ENCODE results near the gene ART4. TPM values are rescaled to one million over a fixed set of nuclear protein-coding genes. Genes with fewer than 3 reads are reported as not detected.

Gene ART4
- total RNA-seq, 1 experiment from 2014 or later, result not detected

- no peaks in the 10 kb centered on the region for H3K27me3 ChIP-seq (ENCODE audit: insufficient read depth, low read length)
- no peaks in the 10 kb centered on the region for H4K20me1 ChIP-seq (ENCODE audit: insufficient read depth)
- H3K9me3 ChIP-seq (ENCODE audit: control insufficient read depth in 1 of 2, insufficient read depth in 1 of 2, low read depth in 1 of 2, low read length in 2 of 2), result no peaks in the 10 kb centered on the region
- peaks cover 59% of the 10 kb centered on the region for H3K79me2 ChIP-seq (ENCODE audit: insufficient read depth, low read length)
- H3K4me1 ChIP-seq (ENCODE audit: control insufficient read depth in 1 of 2, insufficient read depth in 2 of 2, low read length in 2 of 2), result peaks cover 6 to 15% of the 10 kb centered on the region in 2 experiments; a peak in 3 of 4 replicates
- CTCF ChIA-PET, result interaction anchor here (0.9 to 1.4 kb wide), 4 partner anchors 9 to 729 kb away, joined by 3 to 5 read pairs (median 4); no protein-coding TSS in a partner anchor
- peak within 1 kb of the TSS; percentile 75 for H3K4me2 ChIP-seq (ENCODE audit: low read length)
- H3K36me3 ChIP-seq (ENCODE audit: control insufficient read depth in 1 of 2, insufficient read depth in 2 of 2, low read length in 2 of 2), result peaks cover 12 to 14% of the 10 kb centered on the region in 2 experiments
- H3K27ac ChIP-seq (ENCODE audit: low read depth, low read length), result peak within 1 kb of the TSS; percentile 79
- H3K9ac ChIP-seq (ENCODE audit: low read length), result peak within 1 kb of the TSS; percentile 95
- TSS peak; percentile 60 for BruUV-seq (replicated peaks)
- DNase-seq (ENCODE audit: low read depth, low spot score) (peak; percentile 98), ATAC-seq (peak; percentile 99)
- RAD21 ChIA-PET (ENCODE audit: low non-redundant PET in 1 of 2, low total read pairs in 2 of 2, uncharacterized antibody in 2 of 2, unreplicated experiment in 2 of 2), result no interaction called here
- peak within 1 kb of the TSS; percentile 86 to 94 for H3K4me3 ChIP-seq (replicated peaks in 1 of 2; ENCODE audit: low read depth in 1 of 2, low read length in 2 of 2)
- H3K9me2 ChIP-seq (ENCODE audit: insufficient read depth), result no peaks in the 10 kb centered on the region
- intact Hi-C loops (cut with micrococcal nuclease), result no loop called here
- H2AFZ ChIP-seq (ENCODE audit: low read depth, low read length, poor library complexity, severe bottlenecking), result peak within 1 kb of the TSS; percentile 25
- POLR2A ChIA-PET, result interaction anchor here (1.5 to 2.2 kb wide), 5 partner anchors 8 to 198 kb away, joined by 4 to 13 read pairs (median 7); a partner anchor contains a TSS
- TF ChIP-seq ELF1 (IDR thresholded peaks at IDR 0.05; ENCODE audit: borderline replicate concordance, low read depth), result peak; percentile 7; the same call in 1 of the 2 replicates
- TF ChIP-seq MAX (IDR thresholded peaks at IDR 0.05), result peak; percentile 48
- TF ChIP-seq TCF7L2 (IDR thresholded peaks at IDR 0.05; ENCODE audit: borderline replicate concordance, extremely low read depth, insufficient read depth, insufficient read length), result no peak
- peak; percentile 95 for TF ChIP-seq POLR2A (IDR thresholded peaks at IDR 0.05; ENCODE audit: borderline replicate concordance, extremely low read depth, insufficient read depth, insufficient read length)
- TF ChIP-seq POLR2AphosphoS5 (IDR thresholded peaks at IDR 0.05; ENCODE audit: low read depth, low read length), result peak; percentile 95
- no peak for TF ChIP-seq CTCF (IDR thresholded peaks at IDR 0.05 in 2 of 3, conservative IDR thresholded peaks at IDR 0.05 in 1 of 3; ENCODE audit: borderline replicate concordance in 1 of 3, insufficient read depth in 1 of 3, low read depth in 2 of 3, low read length in 2 of 3)
- no peak for TF ChIP-seq FOSL1 (IDR thresholded peaks at IDR 0.05; ENCODE audit: low read depth)
- no peak for TF ChIP-seq EGR1 (IDR thresholded peaks at IDR 0.05; ENCODE audit: low read depth)
- no peak for TF ChIP-seq EZH2 (IDR thresholded peaks at IDR 0.05)
- no peak for TF ChIP-seq EZH2phosphoT487 (IDR thresholded peaks at IDR 0.05; ENCODE audit: borderline replicate concordance)
- TF ChIP-seq CEBPB (IDR thresholded peaks at IDR 0.05; ENCODE audit: low read depth), result no peak
- TF ChIP-seq RAD21 (IDR thresholded peaks at IDR 0.05; ENCODE audit: low read depth), result no peak
- TF ChIP-seq JUND (IDR thresholded peaks at IDR 0.05), result no peak
- TF ChIP-seq CBX3 (IDR thresholded peaks at IDR 0.05; ENCODE audit: low read depth), result no peak; the same call in 1 of the 2 replicates
- peak; percentile 50; the same call in 1 of the 2 replicates for TF ChIP-seq ZFX (IDR thresholded peaks at IDR 0.05)
- no peak for TF ChIP-seq REST (IDR thresholded peaks at IDR 0.05; ENCODE audit: low read depth)
- peak; percentile 93 for TF ChIP-seq YY1 (IDR thresholded peaks at IDR 0.05; ENCODE audit: extremely low read depth, insufficient replicate concordance, low read depth, low read length)
- TF ChIP-seq SP1 (IDR thresholded peaks at IDR 0.05; ENCODE audit: low read depth), result peak; percentile 92
- no peak for TF ChIP-seq SRF (IDR thresholded peaks at IDR 0.05; ENCODE audit: low read depth)
- peak; percentile 62; the same call in 1 of the 2 replicates for TF ChIP-seq SIN3A (IDR thresholded peaks at IDR 0.05; ENCODE audit: low read depth)
These were observed 40.1 kb downstream of the ART4 start, which contains the start of the genes C12orf60 and WBP11 for GRCh38 chr12:14803011-14803829. TSS of gene C12orf60 (plus strand) at chr12:14803670. CDS start at chr12:14822936, 19,266 bp downstream. TSS of gene WBP11 (minus strand) at chr12:14803478. CDS start at chr12:14801383, 2,095 bp downstream.
